Activated CD8-positive, alpha-beta memory T cell treated with anti-CD3 and anti-CD28 coated beads for 48 hours (primary cell): ENCODE data around the gene TPSAB1.
"Not testable (repeated sequence)": the region's sequence is repeated elsewhere in the genome, so short reads cannot be mapped to it uniquely, and the experiment has no call there.

Experiments used
- DNase-seq, 3 experiments: peaks; one replicate each; pipeline ENCODE4 v3.0.0-alpha.2; 2020; ENCODE audit warnings: low read depth in 2 of 3, low spot score in 2 of 3

The TPSAB1 gene

DNA sequence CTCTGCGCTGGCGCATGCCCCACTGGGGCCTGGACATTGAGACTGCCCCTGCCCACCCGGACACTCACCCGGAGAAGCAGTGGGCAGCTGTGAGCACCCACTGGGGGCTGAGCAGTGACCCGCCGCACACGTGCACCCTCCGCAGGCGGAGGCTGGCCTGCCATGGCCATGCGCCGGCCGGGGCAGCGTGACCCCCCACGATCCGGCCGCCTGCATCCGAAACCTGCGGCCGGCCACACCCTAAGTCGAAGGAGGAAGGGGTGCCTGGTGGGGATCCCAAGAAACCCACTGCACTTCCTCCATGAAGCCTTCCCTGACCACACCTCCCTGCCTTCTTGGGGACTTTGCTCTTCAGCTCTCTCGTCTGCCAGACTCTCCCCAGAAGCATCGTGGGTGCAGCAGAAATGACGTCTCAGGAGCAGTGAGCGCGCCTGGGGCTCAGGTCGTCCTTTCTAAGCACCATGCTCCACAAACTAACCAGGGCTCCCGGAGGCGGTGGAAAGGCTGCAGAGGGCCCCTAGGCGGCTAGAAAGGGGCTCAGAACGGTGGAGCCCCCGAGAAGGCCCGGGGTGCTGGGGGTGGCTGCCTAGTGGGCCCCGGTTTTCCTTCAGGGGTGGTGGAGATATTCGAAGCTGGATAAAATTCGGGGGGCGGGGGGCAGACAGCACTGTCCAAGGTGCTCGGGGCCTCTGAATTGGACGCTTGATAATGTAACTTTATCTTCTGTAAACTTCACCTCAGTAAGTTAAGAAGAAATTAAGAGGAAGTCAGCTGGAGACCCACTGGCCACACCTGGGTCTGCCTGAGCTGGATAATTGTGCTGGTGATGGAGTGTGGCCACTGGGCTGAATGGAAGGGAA, 16.9 kb upstream of the TPSAB1 start:
- DNase-seq: no peak

DNA sequence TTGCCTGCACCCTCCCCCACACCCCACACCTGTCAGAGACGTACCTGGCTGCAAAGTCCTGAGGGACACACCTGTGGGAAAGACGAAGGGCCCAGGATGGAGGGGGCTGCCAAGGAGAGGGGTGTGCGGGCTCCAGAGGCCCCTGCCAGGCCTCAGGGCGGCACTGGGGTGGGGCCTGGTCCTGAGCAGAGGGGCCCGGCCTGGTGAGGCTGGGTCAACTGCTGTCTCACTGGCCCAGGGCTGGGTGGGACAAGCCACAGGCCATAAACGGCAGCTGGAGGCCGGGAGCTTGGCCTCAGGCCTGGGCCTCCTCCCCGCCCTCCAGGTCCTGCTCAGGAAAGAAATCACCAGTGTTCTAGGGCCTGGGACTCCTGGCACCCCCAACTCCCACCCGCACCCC, 15.9 kb upstream of the TPSAB1 start:
- no peak for DNase-seq

DNA sequence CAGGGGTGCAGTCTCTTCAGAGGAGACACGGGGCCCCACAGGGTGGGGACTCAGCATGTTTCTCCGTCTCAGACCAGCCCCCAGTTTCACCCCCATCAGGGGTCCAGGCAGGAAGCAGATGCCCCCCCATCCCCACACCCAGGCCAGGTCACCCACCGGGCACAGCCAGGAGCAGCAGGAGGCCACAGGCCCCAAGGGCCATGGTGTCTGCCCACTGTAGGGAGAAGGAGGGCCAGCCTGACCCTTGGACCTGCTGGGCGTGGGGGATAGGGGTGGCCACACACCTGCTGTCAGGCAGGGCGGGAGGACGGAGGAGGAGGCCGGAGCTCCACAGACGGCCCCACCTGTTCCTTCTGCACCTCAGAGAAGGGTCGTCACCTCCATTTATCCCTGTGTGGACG, 15.5 kb upstream of the TPSAB1 start, which contains the start of gene TPSG1:
TPSG1 (minus strand) TSS at position 218 of the 401 bp plus-strand sequence; CDS start at position 202, 16 bp downstream.
- no peak for DNase-seq

DNA sequence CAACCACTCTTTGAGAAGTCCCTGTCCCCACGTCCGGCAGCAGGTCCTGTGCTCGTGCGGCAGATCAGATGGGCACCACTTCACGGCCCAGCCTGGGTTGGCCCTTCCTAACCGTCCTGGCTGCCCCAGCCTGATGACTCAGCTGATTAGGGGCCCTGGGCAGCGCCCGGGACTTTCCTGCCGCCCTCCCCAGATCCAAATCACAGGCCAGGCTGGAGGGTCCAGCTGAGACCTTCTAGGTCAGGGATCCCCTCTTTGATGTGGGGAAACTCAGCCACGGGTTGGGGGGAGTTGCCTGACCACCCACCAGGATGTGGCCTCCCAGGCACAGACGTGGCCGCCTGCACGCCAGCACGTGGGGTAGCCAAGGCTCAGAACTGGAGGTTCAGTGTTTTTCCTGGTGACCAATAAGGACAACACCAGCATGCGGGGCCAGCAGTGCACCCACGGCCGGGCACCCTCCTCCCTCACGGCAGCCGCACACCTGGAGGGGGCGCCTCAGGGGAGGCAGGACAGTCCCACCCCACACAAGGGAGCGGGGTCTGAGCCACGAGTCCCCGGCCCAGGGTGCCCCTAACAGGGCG, 14.7 kb upstream of the TPSAB1 start:
- DNase-seq: not testable (repeated sequence)

DNA sequence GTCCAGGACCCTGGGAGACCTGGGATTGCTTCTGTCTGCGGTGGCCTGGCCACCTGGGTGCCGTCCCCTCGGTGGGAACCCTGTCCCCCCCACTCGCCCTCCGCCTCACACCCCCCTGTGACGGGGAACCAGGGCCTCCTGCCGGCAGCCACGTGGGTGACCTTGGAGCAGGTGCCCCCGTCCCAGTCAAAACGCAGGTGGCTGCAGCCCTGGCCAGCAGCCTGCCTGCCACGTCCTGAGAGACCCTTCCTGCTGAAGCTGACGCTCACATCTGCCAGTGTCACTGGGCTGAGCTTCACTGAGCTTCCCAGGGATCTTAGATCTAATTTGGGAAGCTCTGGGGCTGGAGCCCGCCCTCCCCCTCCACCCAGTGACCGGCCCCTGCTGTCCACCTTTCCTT, 13.8 kb upstream of the TPSAB1 start:
- not testable (repeated sequence) for DNase-seq

DNA sequence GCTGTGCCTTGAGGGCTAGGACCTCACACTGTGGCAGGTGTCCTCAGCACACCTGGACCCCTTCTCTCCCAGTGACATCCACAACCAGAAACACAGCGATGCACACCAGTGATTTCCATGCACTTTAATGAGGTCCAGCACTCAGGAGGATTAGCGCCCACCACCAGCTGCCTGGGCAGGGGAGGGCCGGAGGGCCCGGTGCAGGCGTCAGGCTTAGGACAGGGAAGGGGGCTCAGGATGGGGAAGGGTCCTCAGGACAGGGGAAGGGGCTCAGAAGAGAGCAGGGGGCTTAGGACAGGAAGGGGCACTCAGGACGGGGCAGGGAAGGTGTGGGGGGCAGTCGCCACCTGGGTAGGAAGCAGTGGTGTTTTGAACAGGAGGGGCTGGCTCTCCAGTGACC, 12.3 kb upstream of the TPSAB1 start:
- DNase-seq: not testable (repeated sequence)

DNA sequence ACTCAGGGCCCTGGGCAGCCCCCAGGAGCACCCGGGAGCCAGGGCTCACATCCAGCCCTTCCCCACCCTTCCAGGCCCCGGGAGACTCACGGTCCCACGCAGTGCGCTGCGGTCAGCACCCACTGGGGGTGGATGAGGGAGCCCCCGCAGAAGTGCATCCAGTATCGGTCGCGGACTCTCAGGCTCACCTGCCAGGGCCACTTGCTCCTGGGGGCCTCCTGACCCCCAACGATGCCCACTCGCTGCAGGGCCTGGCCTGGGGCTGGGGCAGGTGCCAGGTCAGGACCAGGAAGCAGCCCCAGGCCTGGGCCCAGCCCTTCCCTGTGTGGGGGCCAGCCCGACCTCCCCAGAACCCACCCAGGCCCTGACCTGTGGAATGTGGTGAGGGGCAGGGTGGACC, 11.0 kb upstream of the TPSAB1 start:
- DNase-seq: not testable (repeated sequence)

DNA sequence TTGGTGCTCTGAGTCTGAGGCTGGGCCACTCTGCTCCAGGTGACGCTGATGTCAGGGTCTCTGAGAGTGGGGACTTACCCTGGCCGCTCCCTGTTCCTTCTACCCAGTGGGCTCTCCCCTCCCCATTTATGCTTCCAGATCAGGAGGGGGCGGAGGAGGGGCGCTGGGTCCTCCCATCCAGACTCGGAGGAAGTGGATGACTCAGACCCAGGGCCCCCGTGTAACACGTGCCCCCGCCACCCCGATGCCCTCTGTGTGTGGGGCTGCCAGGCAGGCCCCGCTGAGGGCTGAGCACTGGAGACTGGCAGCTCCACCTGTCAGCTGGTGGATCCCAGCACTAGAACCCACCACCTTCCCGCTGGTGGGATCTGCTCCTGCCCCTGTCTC, 10.4 kb upstream of the TPSAB1 start, which contains the start of gene TPSB2:
TPSB2 (minus strand) TSS at position 101 of the 387 bp plus-strand sequence. CDS start 233 bp downstream, outside the sequence.
- DNase-seq: not testable (repeated sequence)

DNA sequence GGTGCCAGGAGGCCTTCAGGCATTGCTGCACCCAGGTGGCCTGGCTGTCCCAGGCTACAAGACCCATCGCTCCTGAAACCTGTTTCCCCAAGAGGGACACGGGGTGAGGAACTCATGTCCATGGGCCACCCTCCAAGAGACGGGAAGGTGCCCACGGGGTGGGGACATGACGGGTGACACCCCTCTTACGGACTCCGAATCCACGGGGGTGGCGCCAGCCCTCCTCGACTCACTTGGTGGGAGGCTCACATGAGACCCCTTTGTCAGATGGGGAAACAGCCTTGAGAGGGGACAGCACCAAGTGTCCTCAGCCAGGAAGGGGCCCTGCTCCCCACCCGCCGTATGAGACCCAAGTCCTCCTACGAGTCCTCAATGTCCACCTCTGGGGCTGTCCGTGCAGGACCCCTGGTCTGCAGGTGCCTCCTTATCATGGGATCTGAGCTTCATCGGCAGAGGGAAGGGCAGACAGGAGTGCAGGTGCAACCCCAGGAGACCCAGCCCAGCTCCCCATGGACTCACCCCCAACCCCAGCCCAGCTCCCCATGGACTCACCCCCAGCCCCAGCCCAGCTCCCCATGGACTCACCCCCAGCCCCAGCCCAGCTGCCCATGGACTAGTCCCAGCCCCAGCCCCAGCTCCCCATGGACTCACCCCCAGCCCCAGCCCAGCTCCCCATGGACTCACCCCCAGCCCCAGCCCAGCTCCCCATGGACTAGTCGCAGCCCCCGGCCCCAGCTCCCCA, 9.9 kb upstream of the TPSAB1 start:
- DNase-seq: not testable (repeated sequence)

DNA sequence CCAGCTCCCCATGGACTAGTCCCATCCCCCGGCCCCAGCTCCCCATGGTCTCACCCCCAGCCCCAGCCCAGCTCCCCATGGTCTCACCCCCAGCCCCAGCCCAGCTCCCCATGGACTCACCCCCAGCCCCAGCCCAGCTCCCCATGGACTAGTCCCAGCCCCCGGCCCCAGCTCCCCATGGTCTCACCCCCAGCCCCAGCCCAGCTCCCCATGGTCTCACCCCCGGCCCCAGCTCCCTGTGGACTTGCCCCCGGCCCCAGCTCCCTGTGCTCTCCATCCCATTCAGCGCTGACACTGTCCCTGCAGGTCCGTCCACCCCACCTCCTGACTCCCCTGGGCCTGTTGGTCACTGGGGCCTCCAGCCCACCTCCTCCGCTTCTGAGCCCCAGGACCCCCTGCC, 9.2 kb upstream of the TPSAB1 start:
- not testable (repeated sequence) for DNase-seq

DNA sequence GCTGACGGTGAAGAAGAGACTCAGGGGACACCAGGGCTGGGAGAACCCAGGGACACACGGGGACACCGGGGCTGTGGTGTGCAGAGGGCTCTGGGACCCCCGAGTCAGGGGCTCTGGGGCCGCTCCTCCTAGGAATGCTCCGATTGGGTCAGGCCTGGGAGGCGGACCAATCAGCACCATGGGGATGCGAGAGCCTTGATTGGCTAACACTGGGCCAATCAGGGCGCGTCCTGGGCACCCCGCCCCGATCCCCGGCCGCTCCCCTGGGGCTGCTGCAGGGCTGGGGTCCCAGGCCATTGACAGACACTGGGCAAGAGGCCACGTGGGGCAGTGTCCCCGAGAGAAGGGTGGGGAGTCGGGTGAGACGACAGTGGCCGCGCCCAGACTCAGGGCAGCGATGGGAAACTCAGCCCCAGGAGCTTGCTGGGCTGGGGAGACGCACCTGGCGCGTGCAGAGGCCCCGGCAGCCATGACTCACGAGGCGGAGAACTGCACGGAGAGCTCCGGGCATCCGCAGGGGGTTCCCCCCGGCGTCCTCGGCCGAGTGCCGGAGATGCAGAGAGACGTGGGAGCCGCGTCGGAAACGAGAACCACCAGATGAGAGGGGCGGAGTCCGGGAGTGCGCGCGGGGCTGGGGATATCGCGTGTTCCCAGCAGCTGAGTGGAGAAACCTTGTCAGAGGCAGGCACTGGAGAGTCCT, 8.3 kb upstream of the TPSAB1 start:
- DNase-seq: not testable (repeated sequence)

DNA sequence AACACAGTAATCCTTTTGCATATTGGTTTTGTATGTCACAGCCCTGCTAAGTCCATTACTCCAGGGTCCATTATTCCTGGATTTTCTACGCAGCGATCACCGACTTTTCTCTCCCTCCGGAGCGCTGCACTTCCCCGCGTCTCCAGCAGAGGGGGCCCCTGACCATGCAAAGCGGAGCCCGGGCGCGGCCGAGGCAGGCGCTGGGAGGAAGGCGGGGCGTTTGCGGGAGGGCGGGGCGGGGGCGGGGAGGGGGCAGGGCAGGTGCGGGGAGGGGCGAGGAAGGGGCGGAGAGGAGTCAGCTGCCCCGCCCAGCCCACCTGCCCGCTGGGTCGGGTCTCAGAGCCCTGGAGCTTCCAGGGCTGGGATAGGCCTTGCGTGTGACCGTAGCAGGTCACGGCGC, 3.8 kb upstream of the TPSAB1 start:
- DNase-seq: not testable (repeated sequence)

DNA sequence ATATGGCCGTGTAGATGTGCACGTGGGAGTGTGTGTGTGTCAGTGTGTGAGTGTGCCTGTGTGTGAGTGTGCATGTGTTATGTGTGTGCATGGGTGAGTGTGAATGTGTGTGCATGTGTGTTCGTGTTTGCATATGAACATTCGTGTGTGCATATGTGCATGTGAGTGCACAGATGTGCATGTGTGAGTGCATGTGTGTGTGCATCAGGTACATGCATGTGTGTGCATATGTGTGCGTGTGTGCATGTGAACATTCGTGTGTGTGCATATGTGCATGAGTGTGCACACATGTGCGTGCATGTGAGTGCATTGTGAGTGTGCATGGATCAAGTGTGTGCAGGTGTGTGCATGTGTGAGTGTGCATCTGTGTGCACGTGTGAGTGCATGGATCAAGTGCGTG, 2.5 kb upstream of the TPSAB1 start:
- DNase-seq: no peak

DNA sequence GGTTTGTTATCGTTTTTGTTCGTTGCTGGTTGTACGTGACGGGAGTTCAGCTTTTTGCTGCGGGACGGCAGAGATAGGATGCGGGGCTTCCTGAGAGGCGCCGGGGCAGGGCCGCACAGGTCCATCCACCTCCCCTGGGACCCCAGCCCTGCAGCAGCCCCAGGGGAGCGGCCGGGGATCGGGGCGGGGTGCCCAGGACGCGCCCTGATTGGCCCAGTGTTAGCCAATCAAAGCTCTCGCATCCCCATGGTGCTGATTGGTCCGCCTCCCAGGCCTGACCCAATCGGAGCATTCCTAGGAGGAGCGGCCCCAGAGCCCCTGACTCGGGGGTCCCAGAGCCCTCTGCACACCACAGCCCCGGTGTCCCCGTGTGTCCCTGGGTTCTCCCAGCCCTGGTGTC, 1.6 kb upstream of the TPSAB1 start:
- DNase-seq: not testable (repeated sequence)

DNA sequence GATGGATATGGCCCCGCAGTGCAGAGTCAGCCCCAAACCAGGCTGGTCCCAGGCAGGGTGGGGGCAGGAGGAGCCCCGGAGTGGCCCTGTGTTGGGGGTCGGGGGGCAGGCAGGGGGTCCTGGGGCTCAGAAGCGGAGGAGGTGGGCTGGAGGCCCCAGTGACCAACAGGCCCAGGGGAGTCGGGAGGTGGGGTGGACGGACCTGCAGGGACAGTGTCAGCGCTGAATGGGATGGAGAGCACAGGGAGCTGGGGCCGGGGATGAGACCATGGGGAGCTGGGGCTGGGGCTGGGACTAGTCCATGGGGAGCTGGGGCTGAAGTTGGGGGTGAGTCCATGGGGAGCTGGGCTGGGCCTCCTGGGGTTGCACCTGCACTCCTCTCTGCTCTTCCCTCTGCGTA, 930 bp upstream of the TPSAB1 start:
- not testable (repeated sequence) for DNase-seq

DNA sequence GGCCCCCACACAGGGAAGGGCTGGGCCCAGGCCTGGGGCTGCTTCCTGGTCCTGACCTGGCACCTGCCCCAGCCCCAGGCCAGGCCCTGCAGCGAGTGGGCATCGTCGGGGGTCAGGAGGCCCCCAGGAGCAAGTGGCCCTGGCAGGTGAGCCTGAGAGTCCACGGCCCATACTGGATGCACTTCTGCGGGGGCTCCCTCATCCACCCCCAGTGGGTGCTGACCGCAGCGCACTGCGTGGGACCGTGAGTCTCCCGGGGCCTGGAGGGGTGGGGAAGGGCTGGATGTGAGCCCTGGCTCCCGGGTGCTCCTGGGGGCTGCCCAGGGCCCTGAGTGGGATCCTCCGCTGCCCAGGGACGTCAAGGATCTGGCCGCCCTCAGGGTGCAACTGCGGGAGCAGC, 576 bp downstream of the TPSAB1 start:
- DNase-seq: not testable (repeated sequence)

DNA sequence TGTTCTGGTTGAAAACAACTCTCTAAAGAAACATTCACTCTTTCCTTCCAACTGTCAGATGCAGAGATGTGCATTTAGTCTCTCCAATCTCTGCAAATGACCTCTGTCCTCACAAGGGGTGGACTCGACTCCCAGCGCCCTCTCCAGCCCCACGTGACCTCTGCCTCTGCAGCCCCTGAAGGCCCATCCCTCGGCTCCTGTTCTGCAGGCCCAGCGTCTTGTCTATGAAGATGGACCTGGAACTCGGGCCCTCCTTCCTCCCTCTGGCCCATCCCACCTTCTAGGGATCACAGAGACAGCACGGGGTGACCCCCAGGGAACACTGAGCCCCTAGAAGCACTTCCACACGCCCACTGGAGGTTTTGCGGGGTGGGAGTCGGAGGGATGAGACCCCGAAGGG, 2.9 kb downstream of the TPSAB1 start:
- not testable (repeated sequence) for DNase-seq

DNA sequence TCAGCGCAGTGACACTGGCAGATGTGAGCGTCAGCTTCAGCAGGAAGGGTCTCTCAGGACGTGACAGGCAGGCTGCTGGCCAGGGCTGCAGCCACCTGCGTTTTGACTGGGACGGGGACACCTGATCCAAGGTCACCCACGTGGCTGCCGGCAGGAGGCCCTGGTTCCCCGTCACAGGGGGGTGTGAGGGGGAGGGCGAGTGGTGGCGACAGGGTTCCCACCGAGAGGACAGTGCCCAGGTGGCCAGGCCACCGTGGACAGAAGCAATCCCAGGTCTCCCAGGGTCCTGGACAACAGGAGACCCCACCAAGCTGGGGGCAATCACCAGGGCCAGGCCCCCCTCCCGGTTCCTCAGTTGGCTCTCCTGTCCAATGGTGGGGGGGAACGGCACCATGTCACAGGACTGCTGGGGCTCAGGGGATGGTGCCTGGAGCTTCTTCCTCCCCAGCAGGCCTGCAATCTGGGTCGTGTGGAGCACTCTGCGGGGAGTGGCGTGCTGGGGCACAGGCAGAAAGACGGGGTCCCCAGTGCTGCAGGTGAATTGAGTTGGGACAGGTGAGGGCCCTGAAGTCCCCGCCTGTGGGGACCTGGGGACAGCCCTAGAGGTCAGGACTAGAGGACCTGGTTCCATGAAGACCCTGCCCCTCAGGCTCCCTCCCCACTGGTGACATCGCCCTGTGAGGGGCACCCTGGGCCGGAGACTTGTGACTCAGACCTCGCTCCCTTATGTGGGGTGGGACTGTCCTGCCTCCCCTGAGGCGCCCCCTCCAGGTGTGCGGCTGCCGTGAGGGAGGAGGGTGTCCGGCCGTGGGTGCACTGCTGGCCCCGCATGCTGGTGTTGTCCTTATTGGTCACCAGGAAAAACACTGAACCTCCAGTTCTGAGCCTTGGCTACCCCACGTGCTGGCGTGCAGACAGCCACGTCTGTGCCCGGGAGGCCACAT, 3.7 kb downstream of the TPSAB1 start:
- not testable (repeated sequence) for DNase-seq

DNA sequence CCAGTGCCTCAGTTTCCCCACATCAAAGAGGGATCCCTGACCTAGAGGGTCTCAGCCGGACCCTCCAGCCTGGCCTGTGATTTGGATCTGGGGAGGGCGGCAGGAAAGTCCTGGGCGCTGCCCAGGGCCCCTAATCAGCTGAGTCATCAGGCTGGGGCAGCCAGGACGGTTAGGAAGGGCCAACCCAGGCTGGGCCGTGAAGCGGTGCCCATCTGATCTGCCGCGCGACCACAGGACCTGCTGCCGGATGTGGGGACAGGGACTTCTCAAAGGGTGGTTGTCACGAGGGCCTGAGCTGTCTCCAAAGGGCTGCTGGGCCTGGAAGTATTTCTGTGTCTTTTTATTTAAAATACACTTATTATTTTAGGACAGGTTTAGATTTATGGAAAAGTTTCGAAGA, 4.4 kb downstream of the TPSAB1 start:
- DNase-seq: no peak

DNA sequence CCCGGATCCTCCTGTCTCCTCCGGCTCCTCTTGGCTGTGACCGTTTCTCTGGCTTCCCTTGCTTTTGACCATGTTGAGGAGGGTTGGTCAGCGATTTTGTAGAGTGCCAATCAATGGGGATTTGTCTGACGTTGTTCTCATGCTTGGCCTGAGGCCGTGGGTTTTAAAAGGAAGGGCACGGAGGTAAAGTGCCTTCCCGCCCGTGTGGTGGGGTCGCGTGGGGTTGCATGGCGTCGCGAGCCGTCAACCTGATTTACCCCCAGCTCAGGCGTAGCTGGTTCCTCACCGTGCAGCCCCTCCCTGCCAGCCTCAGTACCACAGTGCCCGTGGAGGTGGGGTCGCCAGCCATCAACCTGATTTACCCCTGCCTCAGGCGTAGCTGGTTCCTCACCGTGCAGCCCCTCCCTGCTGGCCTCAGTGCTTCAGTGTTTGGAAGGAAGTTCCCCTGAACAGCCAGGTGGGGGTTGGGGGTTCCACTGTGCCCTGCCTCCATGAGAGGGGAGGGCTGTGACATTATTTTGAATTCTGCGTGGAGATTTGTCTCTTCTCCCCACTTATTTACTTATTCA, 5.0 kb downstream of the TPSAB1 start:
- no peak for DNase-seq
